Breast epithelium (tissue), 4 donors: ENCODE results near the gene HAPLN2. TPM values are rescaled to one million over a fixed set of nuclear protein-coding genes. Genes with fewer than 3 reads are reported as not detected.
A peak's percentile ranks its signal among the peaks of the same experiment; 100 is the strongest.

Source experiments
- DNase-seq, 2 donors: peaks; one replicate each; pipeline ENCODE4 v3.0.0-alpha.2; 2019; ENCODE audit warnings: low spot score in 2 of 2
- H3K27ac ChIP-seq, 2 donors: fragments of 200-600 bp; sonication (generic) in 1 of 2; one replicate each; pipeline ENCODE4 v1.5.1; 2016 to 2019; ENCODE audit warnings: mild to moderate bottlenecking in 1 of 2
- H3K27me3 ChIP-seq, 2 donors: fragments of 200-600 bp; sonication (generic) in 1 of 2; one replicate each; pipeline versions ENCODE4 v1.5.1 to v1.6.0; 2017 to 2019; ENCODE audit warnings: control low read depth in 1 of 2, mild to moderate bottlenecking in 1 of 2
- H3K36me3 ChIP-seq: fragments of 200-600 bp; one replicate; pipeline ENCODE4 v1.5.1; 2019
- H3K4me1 ChIP-seq, 2 donors: fragments of 200-600 bp; sonication (generic); one replicate each; pipeline ENCODE4 v1.5.1; 2016 to 2019; ENCODE audit warnings: control low read depth in 1 of 2
- H3K4me3 ChIP-seq, 3 donors: fragments of 200-600 bp; sonication (generic); 1 replicate in 2 of 3; 2 replicates in 1 of 3; pipeline ENCODE4 v1.5.1; 2016 to 2019; ENCODE audit warnings: mild to moderate bottlenecking in 3 of 3, moderate library complexity in 2 of 3
- H3K9me3 ChIP-seq, 2 donors: fragments of 200-600 bp; sonication (generic) in 1 of 2; one replicate each; pipeline ENCODE4 v1.5.1; 2016 to 2019; ENCODE audit warnings: control low read depth in 1 of 2
- CTCF ChIP-seq, 3 donors: fragments of 450-650 bp; IDR thresholded peaks; one replicate each; pipeline ENCODE4 v1.5.1; 2016 to 2017; ENCODE audit warnings: antibody characterized with exemption in 3 of 3, mild to moderate bottlenecking in 3 of 3, moderate library complexity in 3 of 3
- POLR2A ChIP-seq: fragments of 450-650 bp; IDR thresholded peaks from one replicate; pipeline ENCODE4 v1.6.1; 2016; ENCODE audit warnings: antibody characterized with exemption, mild to moderate bottlenecking, moderate library complexity
- POLR2AphosphoS5 ChIP-seq, 3 donors: sonication (generic); formaldehyde crosslinking; IDR thresholded peaks; one replicate each; pipeline ENCODE4 v1.6.1; 2017; ENCODE audit warnings: antibody characterized with exemption in 3 of 3
- intact Hi-C: fragments of 100-400 bp; cut with DNase I; formaldehyde crosslinking; loops from one replicate; pipeline ENCODE4 v1.15.1; 2023; ENCODE audit warnings: low total_unique reads
- total RNA-seq, 3 donors: library from RNA; depleted of rRNA; stranded (reverse); fragments of >200 nt; gene quantifications; one replicate each; pipeline ENCODE4 v1.1.0, GENCODE V29; 2016

The HAPLN2 gene
- total RNA-seq, 3 donors from 2014 or later: not detected

GRCh38 chr1:156670359-156670758 is 51.1 kb downstream of the HAPLN2 start:
- no peaks in the 10 kb centered on the region for H3K36me3 ChIP-seq
- peak overlapping the region; percentile 86 to 96 for H3K27ac ChIP-seq
- intact Hi-C loops: no loop called here
- H3K4me3 ChIP-seq: no peak overlapping the region
- no peak for TF ChIP-seq POLR2AphosphoS5 (IDR thresholded peaks at IDR 0.05)
- TF ChIP-seq CTCF (IDR thresholded peaks at IDR 0.05): no peak
- TF ChIP-seq POLR2A: no peak
- no peaks in the 10 kb centered on the region for H3K27me3 ChIP-seq
- H3K4me1 ChIP-seq: peaks cover 22 to 24% of the 10 kb centered on the region in 2 donors
- H3K9me3 ChIP-seq: no peaks in the 10 kb centered on the region
- no peak for DNase-seq

GRCh38 chr1:156670791-156671190 is 51.6 kb downstream of the HAPLN2 start:
- no peak overlapping the region for H3K4me3 ChIP-seq
- no peaks in the 10 kb centered on the region for H3K9me3 ChIP-seq
- H3K36me3 ChIP-seq: no peaks in the 10 kb centered on the region
- no peaks in the 10 kb centered on the region for H3K27me3 ChIP-seq
- peak overlapping the region; percentile 86 to 96 for H3K27ac ChIP-seq
- peaks cover 22 to 24% of the 10 kb centered on the region in 2 donors for H3K4me1 ChIP-seq
- TF ChIP-seq CTCF (IDR thresholded peaks at IDR 0.05) (no peak), POLR2AphosphoS5 (IDR thresholded peaks at IDR 0.05) (no peak), POLR2A (no peak)
- intact Hi-C loops: no loop called here
- no peak for DNase-seq

GRCh38 chr1:156671804-156672203 is 52.6 kb downstream of the HAPLN2 start:
- intact Hi-C loops: no loop called here
- Histone ChIP-seq H3K36me3 (no peaks in the 10 kb centered on the region), H3K27ac (no peak overlapping the region), H3K9me3 (no peaks in the 10 kb centered on the region), H3K4me3 (no peak overlapping the region), H3K4me1 (peaks cover 22 to 25% of the 10 kb centered on the region in 2 donors), H3K27me3 (peaks cover 0 to 2% of the 10 kb centered on the region in 2 donors)
- no peak for DNase-seq
- no peak for TF ChIP-seq POLR2A
- TF ChIP-seq CTCF (IDR thresholded peaks at IDR 0.05): no peak
- TF ChIP-seq POLR2AphosphoS5 (IDR thresholded peaks at IDR 0.05): no peak

GRCh38 chr1:156673387-156674121 is 54.3 kb downstream of the HAPLN2 start:
- Histone ChIP-seq H3K27ac (peak overlapping the region; percentile 79 to 81), H3K36me3 (no peaks in the 10 kb centered on the region), H3K27me3 (peaks cover 0 to 4% of the 10 kb centered on the region in 2 donors), H3K4me1 (peaks cover 8 to 31% of the 10 kb centered on the region in 2 donors), H3K9me3 (no peaks in the 10 kb centered on the region), H3K4me3 (peak overlapping the region in 2 of 3 donors; percentile 63 to 76)
- intact Hi-C loops: no loop called here
- DNase-seq: no peak
- no peak for TF ChIP-seq POLR2AphosphoS5 (IDR thresholded peaks at IDR 0.05)
- TF ChIP-seq CTCF (IDR thresholded peaks at IDR 0.05): no peak
- no peak for TF ChIP-seq POLR2A

Other genes starting within 250 kb of the HAPLN2 start
- 10 to 100 TPM; 25.8 to 34.9 (median 32.1) TPM for gene MEF2D, start 118.6 kb upstream of the HAPLN2 start, total RNA-seq
- gene IQGAP3, start 46.9 kb upstream of the HAPLN2 start, total RNA-seq: 1 to 10 TPM in 1 of 3 donors, under 1 TPM in 2; under 0.01 to 1.4 (median 0.15) TPM
- not detected for gene TTC24, start 39.7 kb upstream of the HAPLN2 start, total RNA-seq
- gene NAXE, start 27.6 kb upstream of the HAPLN2 start, total RNA-seq: 10 to 100 TPM; 70.4 to 90.5 (median 75.5) TPM
- 10 to 100 TPM; 20.2 to 31.1 (median 23.7) TPM for gene GPATCH4, start 17.9 kb upstream of the HAPLN2 start, total RNA-seq
- gene BCAN, start 22.7 kb downstream of the HAPLN2 start, total RNA-seq: under 1 TPM in 1 of 3 donors, not detected in 2; 0.44 TPM
- 10 to 100 TPM in 2 of 3 donors, 1 to 10 TPM in 1; 9.9 to 28.5 (median 14.9) TPM for gene NES, start 58.0 kb downstream of the HAPLN2 start, total RNA-seq
- gene CRABP2, start 86.2 kb downstream of the HAPLN2 start, total RNA-seq: 10 to 100 TPM in 2 of 3 donors, 1 to 10 TPM in 1; 4.2 to 61.6 (median 28.2) TPM
- gene METTL25B, start 109.1 kb downstream of the HAPLN2 start, total RNA-seq: 10 to 100 TPM; 15.5 to 41.3 (median 30.2) TPM
- gene ISG20L2, start 109.4 kb downstream of the HAPLN2 start, total RNA-seq: 10 to 100 TPM; 13.6 to 25.2 (median 21.0) TPM
- gene MRPL24, start 121.7 kb downstream of the HAPLN2 start, total RNA-seq: 10 to 100 TPM; 36.6 to 63.9 (median 63.8) TPM
- gene HDGF, start 132.3 kb downstream of the HAPLN2 start, total RNA-seq: 100 to 1,000 TPM; 133 to 178 (median 173) TPM
- 10 to 100 TPM; 21.6 to 35.9 (median 24.9) TPM for gene PRCC, start 148.1 kb downstream of the HAPLN2 start, total RNA-seq
- gene SH2D2A, start 197.4 kb downstream of the HAPLN2 start, total RNA-seq: 1 to 10 TPM in 2 of 3 donors, not detected in 1; 4.6 to 5.4 TPM
- under 1 TPM in 2 of 3 donors, not detected in 1; 0.15 to 0.33 TPM for gene INSRR, start 239.7 kb downstream of the HAPLN2 start, total RNA-seq
- 1 to 10 TPM in 1 of 3 donors, under 1 TPM in 2; 0.16 to 4.9 (median 0.73) TPM for gene NTRK1, start 241.4 kb downstream of the HAPLN2 start, total RNA-seq